CD4-positive, alpha-beta T cell treated with Interleukin-6 at 100 ng/mL for 8 hours (primary cell): ENCODE results near the gene CHTF18.
"Not testable (repeated sequence)": the region's sequence is repeated elsewhere in the genome, so short reads cannot be mapped to it uniquely, and the experiment has no call there.

Experiments used
- DNase-seq: peaks from one replicate; pipeline ENCODE4 v3.0.0-alpha.2; 2020; ENCODE audit warnings: mixed read lengths, low spot score

Gene CHTF18

GRCh38 chr16:788399-789126 lies at the start of gene CHTF18:
TSS of gene CHTF18 (plus strand) at chr16:788620. CDS start at chr16:788685, 65 bp downstream.
- peak; percentile 94 for DNase-seq

GRCh38 chr16:739560-740458 lies 48.6 kb upstream of the CHTF18 start:
- no peak for DNase-seq

- DNase-seq = no peak
Measured at GRCh38 chr16:740459-740763, 48.0 kb upstream of the CHTF18 start.

- DNase-seq = peak; percentile 83
Measured at GRCh38 chr16:740764-741505, 47.5 kb upstream of the CHTF18 start, which contains the start of gene CIAO3. TSS of gene CIAO3 (minus strand) at chr16:740997. CDS start at chr16:740985, 12 bp downstream.

- no peak for DNase-seq
Measured at GRCh38 chr16:741986-742629, 46.3 kb upstream of the CHTF18 start.

GRCh38 chr16:742894-743293 lies 45.5 kb upstream of the CHTF18 start:
- not testable (repeated sequence) for DNase-seq

- no peak for DNase-seq
Measured at GRCh38 chr16:743794-744500, 44.5 kb upstream of the CHTF18 start.

GRCh38 chr16:745739-746138 lies 42.7 kb upstream of the CHTF18 start:
- no peak for DNase-seq

- DNase-seq = no peak
Measured at GRCh38 chr16:746637-747036, 41.8 kb upstream of the CHTF18 start.

GRCh38 chr16:747978-748746 lies 40.3 kb upstream of the CHTF18 start:
- DNase-seq = no peak

- DNase-seq = no peak
Measured at GRCh38 chr16:749010-749409, 39.4 kb upstream of the CHTF18 start.

- DNase-seq = no peak
Measured at GRCh38 chr16:750485-750884, 37.9 kb upstream of the CHTF18 start.

GRCh38 chr16:751152-752006 lies 37.0 kb upstream of the CHTF18 start:
- no peak for DNase-seq

GRCh38 chr16:752007-752312 lies 36.5 kb upstream of the CHTF18 start:
- DNase-seq = no peak

- not testable (repeated sequence) for DNase-seq
Measured at GRCh38 chr16:754121-754607, 34.3 kb upstream of the CHTF18 start.

- DNase-seq = no peak
Measured at GRCh38 chr16:754656-755055, 33.8 kb upstream of the CHTF18 start.

- DNase-seq = no peak
Measured at GRCh38 chr16:756428-756827, 32.0 kb upstream of the CHTF18 start.

GRCh38 chr16:759110-759910 lies 29.1 kb upstream of the CHTF18 start:
- no peak for DNase-seq

- no peak for DNase-seq
Measured at GRCh38 chr16:760065-760464, 28.4 kb upstream of the CHTF18 start.
